Measurements from ENCODE around the gene DLGAP4. TPM values are rescaled to one million over a fixed set of nuclear protein-coding genes. Genes with fewer than 3 reads are reported as not detected.
A peak's percentile ranks its signal among the peaks of the same experiment; 100 is the strongest.

Gene DLGAP4
- total RNA-seq (10 to 100 TPM; 36.4 to 54.4 (median 43.9) TPM), total RNA-seq (9.4 to 45.9 (median 25.6) reads per million in 29 experiments)
- total RNA-seq (2013): 20.2 TPM

GRCh38 chr20:36305602-36306551 is at the start of gene DLGAP4:
DLGAP4 (plus strand) TSS chr20:36306339; CDS start chr20:36431718, 125,379 bp downstream.
- Mint-ChIP-seq H3K27me3 (peaks cover 64 to 73% of the 10 kb centered on the region in 2 donors), H3K9me3 (no peaks in the 10 kb centered on the region), H3K4me3 (peak within 1 kb of the TSS; percentile 69 to 77 (median 74)), H3K36me3 (no peaks in the 10 kb centered on the region), H3K4me1 (peaks cover 0 to 16% (median 9%) of the 10 kb centered on the region in 3 donors), H3K27ac (no peak within 1 kb of the TSS)
- no peaks in the 10 kb centered on the region for H3K9me3 ChIP-seq
- peaks cover 0 to 16% of the 10 kb centered on the region in 2 experiments for H3K4me1 ChIP-seq (ENCODE audit: control insufficient read depth in 1 of 2, extremely low read depth in 1 of 2, insufficient read depth in 2 of 2, low read length in 2 of 2)
- ChIA-PET CTCF (no interaction called here), POLR2A (no interaction called here)
- H3K27ac ChIP-seq (ENCODE audit: low read length): no peak within 1 kb of the TSS
- WGBS (ENCODE audit: insufficient coverage): 3% methylated on average over 72 of the region's 96 CpGs
- ATAC-seq (replicated peaks in 1 of 4): peak in 3 of 4 experiments; percentile 31 to 45 (median 41)
- no peak for DNase-seq
- H3K36me3 ChIP-seq (ENCODE audit: control insufficient read depth in 2 of 2, extremely low read depth in 1 of 2, insufficient read depth in 1 of 2, low read length in 1 of 2): no peaks in the 10 kb centered on the region
- H3K4me3 ChIP-seq (ENCODE audit: control insufficient read depth in 1 of 2, extremely low read depth in 1 of 2, low read length in 1 of 2): peak within 1 kb of the TSS in 1 of 2 donors; percentile 44
- H3K27me3 ChIP-seq (replicated peaks in 1 of 2; ENCODE audit: control insufficient read depth in 2 of 2, extremely low read depth in 1 of 2, insufficient read depth in 2 of 2, low read length in 1 of 2): peaks cover 8 to 80% of the 10 kb centered on the region in 2 experiments

GRCh38 chr20:36259177-36260061 is 46.7 kb upstream of the DLGAP4 start:
- 92% methylated on average over 11 of the region's 16 CpGs for WGBS (ENCODE audit: insufficient coverage)
- Mint-ChIP-seq H3K27ac (no peak overlapping the region), H3K9me3 (no peaks in the 10 kb centered on the region), H3K27me3 (no peaks in the 10 kb centered on the region), H3K4me1 (no peaks in the 10 kb centered on the region), H3K36me3 (peaks cover 20% of the 10 kb centered on the region), H3K4me3 (no peak overlapping the region)
- Histone ChIP-seq H3K4me3 (ENCODE audit: control insufficient read depth in 1 of 2, extremely low read depth in 1 of 2, low read length in 1 of 2) (no peak overlapping the region), H3K9me3 (no peaks in the 10 kb centered on the region), H3K27me3 (replicated peaks in 1 of 2; ENCODE audit: control insufficient read depth in 2 of 2, extremely low read depth in 1 of 2, insufficient read depth in 2 of 2, low read length in 1 of 2) (no peaks in the 10 kb centered on the region), H3K4me1 (ENCODE audit: control insufficient read depth in 1 of 2, extremely low read depth in 1 of 2, insufficient read depth in 2 of 2, low read length in 2 of 2) (no peaks in the 10 kb centered on the region), H3K27ac (ENCODE audit: low read length) (no peak overlapping the region), H3K36me3 (ENCODE audit: control insufficient read depth in 2 of 2, extremely low read depth in 1 of 2, insufficient read depth in 1 of 2, low read length in 1 of 2) (peaks cover 14 to 26% of the 10 kb centered on the region in 2 donors)
- POLR2A ChIA-PET: no interaction called here
- ATAC-seq (replicated peaks in 1 of 4) (no peak), DNase-seq (no peak)
- CTCF ChIA-PET: no interaction called here

- WGBS (ENCODE audit: insufficient coverage): 83% methylated on average over 6 of the region's 7 CpGs
- no peaks in the 10 kb centered on the region for H3K9me3 ChIP-seq
- DNase-seq: no peak
- no peak overlapping the region for H3K27ac ChIP-seq (ENCODE audit: low read length)
- H3K4me3 Mint-ChIP-seq: no peak overlapping the region
- no peak overlapping the region for H3K4me3 ChIP-seq (ENCODE audit: control insufficient read depth in 1 of 2, extremely low read depth in 1 of 2, low read length in 1 of 2)
- H3K27ac Mint-ChIP-seq: no peak overlapping the region
- H3K36me3 Mint-ChIP-seq: peaks cover 17% of the 10 kb centered on the region
- POLR2A ChIA-PET: no interaction called here
- no peaks in the 10 kb centered on the region for H3K4me1 Mint-ChIP-seq
- CTCF ChIA-PET: interaction anchor here in 1 of 2 donors (0.7 kb wide), 1 partner anchor 205 kb away, joined by 7 read pairs; no protein-coding TSS in a partner anchor
- no peaks in the 10 kb centered on the region for H3K27me3 ChIP-seq (replicated peaks in 1 of 2; ENCODE audit: control insufficient read depth in 2 of 2, extremely low read depth in 1 of 2, insufficient read depth in 2 of 2, low read length in 1 of 2)
- H3K9me3 Mint-ChIP-seq: no peaks in the 10 kb centered on the region
- no peaks in the 10 kb centered on the region for H3K4me1 ChIP-seq (ENCODE audit: control insufficient read depth in 1 of 2, extremely low read depth in 1 of 2, insufficient read depth in 2 of 2, low read length in 2 of 2)
- H3K27me3 Mint-ChIP-seq: no peaks in the 10 kb centered on the region
- ATAC-seq (replicated peaks in 1 of 4): no peak
- peaks cover 12 to 20% of the 10 kb centered on the region in 2 donors for H3K36me3 ChIP-seq (ENCODE audit: control insufficient read depth in 2 of 2, extremely low read depth in 1 of 2, insufficient read depth in 1 of 2, low read length in 1 of 2)
These were observed 45.8 kb upstream of the DLGAP4 start for GRCh38 chr20:36260316-36260715.

GRCh38 chr20:36261389-36262105 is 44.6 kb upstream of the DLGAP4 start:
- no peak for ATAC-seq (replicated peaks in 1 of 4)
- Mint-ChIP-seq H3K4me1 (no peaks in the 10 kb centered on the region), H3K27me3 (no peaks in the 10 kb centered on the region), H3K4me3 (no peak overlapping the region), H3K36me3 (peaks cover 8% of the 10 kb centered on the region), H3K27ac (no peak overlapping the region), H3K9me3 (no peaks in the 10 kb centered on the region)
- H3K9me3 ChIP-seq: no peaks in the 10 kb centered on the region
- H3K27me3 ChIP-seq (replicated peaks in 1 of 2; ENCODE audit: control insufficient read depth in 2 of 2, extremely low read depth in 1 of 2, insufficient read depth in 2 of 2, low read length in 1 of 2): peaks cover 0 to 2% of the 10 kb centered on the region in 2 experiments
- WGBS (ENCODE audit: insufficient coverage): 86% methylated on average over 12 of the region's 12 CpGs
- no peaks in the 10 kb centered on the region for H3K4me1 ChIP-seq (ENCODE audit: control insufficient read depth in 1 of 2, extremely low read depth in 1 of 2, insufficient read depth in 2 of 2, low read length in 2 of 2)
- no peak for DNase-seq
- H3K27ac ChIP-seq (ENCODE audit: low read length): no peak overlapping the region
- ChIA-PET POLR2A (no interaction called here), CTCF (no interaction called here)
- no peak overlapping the region for H3K4me3 ChIP-seq (ENCODE audit: control insufficient read depth in 1 of 2, extremely low read depth in 1 of 2, low read length in 1 of 2)
- H3K36me3 ChIP-seq (ENCODE audit: control insufficient read depth in 2 of 2, extremely low read depth in 1 of 2, insufficient read depth in 1 of 2, low read length in 1 of 2): peaks cover 3 to 8% of the 10 kb centered on the region in 2 donors

- H3K27me3 ChIP-seq (replicated peaks in 1 of 2; ENCODE audit: control insufficient read depth in 2 of 2, extremely low read depth in 1 of 2, insufficient read depth in 2 of 2, low read length in 1 of 2): peaks cover 0 to 7% of the 10 kb centered on the region in 2 experiments
- ChIA-PET CTCF (no interaction called here), POLR2A (no interaction called here)
- no peaks in the 10 kb centered on the region for H3K36me3 Mint-ChIP-seq
- no peaks in the 10 kb centered on the region for H3K36me3 ChIP-seq (ENCODE audit: control insufficient read depth in 2 of 2, extremely low read depth in 1 of 2, insufficient read depth in 1 of 2, low read length in 1 of 2)
- ATAC-seq (replicated peaks in 1 of 4) (no peak), DNase-seq (no peak)
- no peak overlapping the region for H3K27ac ChIP-seq (ENCODE audit: low read length)
- no peaks in the 10 kb centered on the region for H3K9me3 ChIP-seq
- no peaks in the 10 kb centered on the region for H3K4me1 ChIP-seq (ENCODE audit: control insufficient read depth in 1 of 2, extremely low read depth in 1 of 2, insufficient read depth in 2 of 2, low read length in 2 of 2)
- H3K4me1 Mint-ChIP-seq: no peaks in the 10 kb centered on the region
- H3K27ac Mint-ChIP-seq: no peak overlapping the region
- H3K27me3 Mint-ChIP-seq: no peaks in the 10 kb centered on the region
- H3K4me3 Mint-ChIP-seq: no peak overlapping the region
- no peak overlapping the region for H3K4me3 ChIP-seq (ENCODE audit: control insufficient read depth in 1 of 2, extremely low read depth in 1 of 2, low read length in 1 of 2)
- 89% methylated on average over 8 of the region's 12 CpGs for WGBS (ENCODE audit: insufficient coverage)
- H3K9me3 Mint-ChIP-seq: no peaks in the 10 kb centered on the region
These were observed 43.7 kb upstream of the DLGAP4 start for GRCh38 chr20:36262440-36262839.
